GM21529 (cell line): Measurements from ENCODE around the gene HEG1.

Experiments used
- ATAC-seq: cut with Tn5 transposase; IDR thresholded peaks from one replicate; pipeline ENCODE4 v1.9.1; 2021; ENCODE audit not compliant: unreplicated experiment

HEG1 gene

DNA sequence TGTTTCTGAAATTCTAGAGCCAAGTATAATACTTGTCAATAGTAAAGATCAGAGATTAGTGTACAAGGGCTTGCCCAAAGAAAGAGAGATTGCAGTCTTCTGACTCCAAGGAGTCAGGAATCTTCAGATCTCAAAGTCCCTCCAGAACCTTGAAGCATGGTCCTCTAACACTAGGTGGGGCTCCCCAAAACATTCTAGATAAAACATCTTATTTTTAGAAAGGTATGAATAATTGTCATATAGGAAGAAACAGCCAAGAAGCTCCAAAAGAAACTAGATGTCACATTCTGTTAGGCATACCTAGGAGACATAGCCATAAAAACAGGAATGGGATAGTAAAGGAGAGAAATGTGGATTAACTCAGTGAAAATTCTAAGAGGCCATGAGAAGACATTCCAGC is 132.0 kb downstream of the HEG1 start:
- no peak for ATAC-seq

DNA sequence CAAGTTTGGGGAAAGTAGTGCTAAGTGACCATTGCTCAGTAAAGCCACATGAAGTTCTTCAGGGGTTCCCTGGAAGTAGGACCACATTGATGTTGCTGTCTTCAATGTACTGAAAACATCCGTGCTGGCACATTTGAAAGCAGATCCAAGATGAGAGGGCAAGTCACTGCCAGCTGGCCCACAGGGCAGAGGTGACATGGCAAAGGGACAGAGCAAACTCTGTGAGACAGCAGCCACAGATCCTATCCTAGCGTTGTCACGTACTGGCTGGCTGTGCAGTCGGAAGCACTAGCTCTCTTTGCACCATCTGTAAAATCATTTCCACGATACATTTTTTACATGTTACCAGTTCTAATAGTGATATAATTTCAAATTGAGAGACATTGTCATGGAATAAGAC is 135.1 kb downstream of the HEG1 start:
- ATAC-seq = no peak

DNA sequence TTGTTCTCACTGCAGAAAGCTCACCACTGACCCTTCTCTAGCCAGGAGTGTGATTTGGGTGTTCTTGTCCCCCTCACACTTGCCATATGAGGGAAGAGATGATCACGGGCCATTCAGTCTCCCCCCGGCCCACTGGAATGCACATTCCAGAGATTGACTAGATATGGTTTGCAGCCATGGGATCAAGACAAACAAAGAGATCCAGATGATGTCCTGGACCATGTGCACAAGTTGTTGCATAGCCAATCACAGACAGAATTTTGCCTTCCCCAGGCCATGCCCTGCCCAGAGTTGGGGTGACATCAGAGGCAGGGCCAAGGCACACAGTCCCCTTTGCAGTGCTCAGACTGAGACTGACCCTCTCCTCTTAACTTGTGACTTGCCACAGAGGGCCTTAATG is 136.0 kb downstream of the HEG1 start:
- no peak for ATAC-seq

DNA sequence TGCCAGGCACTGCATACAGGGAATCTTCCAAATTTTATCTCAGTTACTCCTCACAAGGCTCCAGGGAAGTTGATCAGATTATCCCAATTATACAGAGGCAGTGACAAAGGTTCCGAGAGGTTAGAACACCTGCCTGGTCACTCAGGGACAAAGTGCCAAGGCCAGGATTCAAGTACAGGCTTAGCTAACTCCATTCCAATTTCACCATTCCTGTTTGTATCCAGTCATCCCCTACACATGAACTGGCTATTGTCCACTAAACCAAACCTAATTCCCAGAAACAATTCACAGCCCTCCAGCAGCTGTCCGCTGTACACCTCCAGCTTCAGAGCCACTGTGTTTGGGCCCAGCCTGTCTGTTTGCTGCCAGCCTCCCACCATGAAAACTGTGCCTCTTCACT is 137.3 kb downstream of the HEG1 start:
- no peak for ATAC-seq

DNA sequence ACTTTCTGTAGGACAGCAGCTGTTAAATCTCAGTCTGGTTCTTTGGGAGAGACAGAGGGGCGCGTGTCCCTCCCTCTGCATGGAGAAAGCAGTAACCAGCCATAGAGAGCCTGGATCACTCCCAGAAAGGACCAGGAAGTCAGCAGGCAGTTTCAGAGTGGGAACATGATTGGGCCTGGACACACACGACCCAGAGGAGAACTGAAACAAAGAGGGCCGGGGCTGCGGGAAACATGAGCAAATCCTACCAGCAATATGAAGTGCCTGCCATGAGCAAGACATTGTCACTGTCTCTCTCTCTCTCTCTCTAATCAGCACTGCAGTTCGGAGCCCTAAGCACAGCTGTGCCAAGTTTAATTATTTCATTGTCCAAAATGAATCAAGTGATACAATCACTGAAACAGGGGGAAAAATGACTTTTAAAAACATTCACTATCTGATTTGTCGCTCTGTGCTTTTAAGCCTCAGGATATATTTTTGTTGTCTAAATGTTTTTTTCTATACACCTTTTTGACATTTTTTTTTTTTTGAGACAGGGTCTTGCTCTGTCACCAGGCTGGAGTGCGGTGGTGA is 138.9 kb downstream of the HEG1 start:
- no peak for ATAC-seq
